ENCODE results near the gene LRRC57. TPM values are rescaled to one million over a fixed set of nuclear protein-coding genes. Genes with fewer than 3 reads are reported as not detected.

Gene LRRC57
- total RNA-seq = 16.8 and 18.7 TPM in 2 replicates

GRCh38 chr15:42548249-42549031 lies at the start of gene LRRC57, which contains the start of gene HAUS2:
LRRC57 (minus strand) TSS chr15:42548793; CDS start chr15:42548434, 359 bp downstream.
HAUS2 (plus strand) TSS chr15:42548838; CDS start chr15:42548873, 35 bp downstream.

GRCh38 chr15:42575188-42576039 lies 26.8 kb upstream of the LRRC57 start, which contains the start of gene STARD9:
STARD9 (plus strand) TSS chr15:42575606; CDS start chr15:42575716, 110 bp downstream.

GRCh38 chr15:42495361-42496212 lies 53.0 kb downstream of the LRRC57 start, which contains the start of gene SNAP23:
SNAP23 (plus strand) TSS chr15:42495634; CDS start chr15:42511847, 16,213 bp downstream.

GRCh38 chr15:42490671-42491538 lies 57.7 kb downstream of the LRRC57 start, which contains the start of gene ZNF106:
ZNF106 (minus strand) TSS chr15:42491141; CDS start chr15:42472289, 18,852 bp downstream.

Other genes starting within 250 kb of the LRRC57 start
- 1.8 and 1.9 TPM in 2 replicates for gene CAPN3, start 189.3 kb downstream of the LRRC57 start, total RNA-seq
- 100 and 110 TPM in 2 replicates for gene ZNF106, start 57.7 kb downstream of the LRRC57 start, total RNA-seq
- gene SNAP23, start 53.2 kb downstream of the LRRC57 start, total RNA-seq = 68.1 and 70.7 TPM in 2 replicates
- gene HAUS2, start within 50 bp of the LRRC57 start, total RNA-seq = 33.3 and 37.2 TPM in 2 replicates
- gene STARD9, start 26.8 kb upstream of the LRRC57 start, total RNA-seq = 4.5 and 4.7 TPM in 2 replicates
- gene CDAN1, start 188.3 kb upstream of the LRRC57 start, total RNA-seq = 8.9 and 9.3 TPM in 2 replicates